GM12873 (cell line): ENCODE data around the gene MRPL23.

Experiments
- CTCF ChIP-seq: IDR thresholded peaks from 2 replicates; pipeline ENCODE4 v1.5.1; 2012; ENCODE audit warnings: low read depth, mild to moderate bottlenecking, moderate library complexity, low read length, control low read depth; ENCODE audit not compliant: insufficient read depth; ENCODE audit errors: missing control alignments

MRPL23 gene

GRCh38 chr11:1918436-1919315 lies 28.5 kb upstream of the MRPL23 start:
- TF ChIP-seq CTCF = no peak

- no peak for TF ChIP-seq CTCF
These were observed 27.6 kb upstream of the MRPL23 start, which contains the start of gene TNNT3 for GRCh38 chr11:1919391-1920127. TNNT3 (plus strand) TSS chr11:1919703; CDS start chr11:1922875, 3,172 bp downstream.

- TF ChIP-seq CTCF = no peak
These were observed 26.8 kb upstream of the MRPL23 start for GRCh38 chr11:1920128-1920908.

GRCh38 chr11:1920909-1921573 lies 26.1 kb upstream of the MRPL23 start:
- no peak for TF ChIP-seq CTCF

- TF ChIP-seq CTCF = no peak
These were observed 25.5 kb upstream of the MRPL23 start for GRCh38 chr11:1921574-1922141.

GRCh38 chr11:1922481-1923081 lies 24.6 kb upstream of the MRPL23 start:
- no peak for TF ChIP-seq CTCF
